ENCODE results near the gene GTF3A. TPM values are rescaled to one million over a fixed set of nuclear protein-coding genes. Genes with fewer than 3 reads are reported as not detected.

Gene GTF3A
- total RNA-seq, result 50.0 TPM

GRCh38 chr13:27424246-27425157 lies at the start of gene GTF3A:
Gene GTF3A (plus strand): TSS chr13:27424619.

GRCh38 chr13:27449936-27450828 lies 25.8 kb downstream of the GTF3A start, which contains the start of gene MTIF3:
Gene MTIF3 (minus strand): TSS chr13:27450564. CDS start chr13:27440448, 10,116 bp downstream.

Small RNA genes lying within 50 kb of the gene (small RNA-seq; reads per million reads assigned to genes)
- gene RNY1P1 (ENCODE audit: low replicate concordance), result 0.09 reads per million

Other genes starting within 250 kb of the GTF3A start
- 1,460 TPM for gene RPL21, start 173.1 kb upstream of the GTF3A start, total RNA-seq
- 42.3 TPM for gene RASL11A, start 153.8 kb upstream of the GTF3A start, total RNA-seq
- 32.2 TPM for gene MTIF3, start 25.9 kb downstream of the GTF3A start, total RNA-seq
- 11.6 TPM for gene LNX2, start 195.9 kb downstream of the GTF3A start, total RNA-seq
- gene POLR1D, start 197.3 kb downstream of the GTF3A start, total RNA-seq, result 76.9 TPM

All from metanephros (tissue), 2 donors.